HG03378 (cell line): ENCODE measurements around the gene RPL37A.

ENCODE experiments used
- ATAC-seq: cut with Tn5 transposase; IDR thresholded peaks from one replicate; pipeline ENCODE4 v1.9.1; 2021; ENCODE audit warnings: mild to moderate bottlenecking, moderate library complexity; ENCODE audit not compliant: unreplicated experiment

The RPL37A gene

DNA sequence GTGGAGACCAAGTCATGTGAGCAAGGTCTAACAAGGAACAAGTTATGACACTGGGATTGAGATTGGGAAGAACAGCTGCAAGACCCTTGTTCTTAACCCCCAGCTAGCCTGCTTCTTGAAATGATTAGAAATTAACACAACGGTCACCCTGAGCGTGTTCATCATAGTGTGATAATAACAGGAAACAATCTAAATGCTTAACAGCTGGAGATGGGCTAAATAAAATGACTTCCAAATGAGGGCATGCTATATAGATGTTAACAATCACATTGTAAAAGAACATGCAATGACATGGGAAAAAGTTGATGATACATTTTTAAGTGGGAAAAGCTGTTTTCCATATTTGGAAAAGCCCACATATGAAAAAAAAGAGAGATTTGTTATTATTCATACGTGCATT, 47.6 kb downstream of the RPL37A start:
- no peak for ATAC-seq

DNA sequence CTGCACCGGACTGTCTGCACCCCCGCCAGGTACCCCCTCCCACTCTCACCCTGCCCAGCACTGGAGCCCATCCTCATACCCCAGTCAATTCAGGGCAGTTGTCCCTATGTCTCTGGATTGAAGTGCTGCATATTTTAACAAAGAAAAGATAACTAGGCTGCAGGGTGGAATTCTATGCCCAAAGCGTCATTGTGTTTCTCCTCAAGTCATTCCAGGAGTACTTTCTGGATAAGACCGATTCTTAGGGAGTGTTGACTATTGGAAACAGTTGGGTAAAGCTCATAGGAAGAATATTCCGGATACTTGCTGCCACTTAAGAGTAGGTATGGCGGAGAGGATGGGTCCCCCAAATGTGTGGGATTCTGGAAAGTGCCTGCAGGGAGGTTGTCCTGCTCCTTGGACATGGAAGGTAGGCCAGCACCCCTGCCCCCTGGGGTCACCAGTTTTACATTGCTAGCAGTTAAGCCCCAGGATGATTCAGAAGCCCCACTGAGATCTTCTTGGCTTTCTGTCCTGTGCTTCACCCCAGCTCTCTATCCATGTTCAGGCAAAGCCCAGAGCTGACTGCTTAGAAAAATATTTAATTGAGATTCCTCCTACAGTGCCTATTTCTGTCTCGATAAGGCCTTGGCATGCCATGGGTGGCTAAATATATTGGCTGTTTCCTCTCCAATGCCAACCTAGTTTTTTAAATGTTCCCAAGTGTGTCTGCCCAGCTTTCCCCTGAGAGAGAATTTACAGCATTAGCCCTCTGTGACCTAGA, 48.2 kb downstream of the RPL37A start:
- ATAC-seq, result no peak

DNA sequence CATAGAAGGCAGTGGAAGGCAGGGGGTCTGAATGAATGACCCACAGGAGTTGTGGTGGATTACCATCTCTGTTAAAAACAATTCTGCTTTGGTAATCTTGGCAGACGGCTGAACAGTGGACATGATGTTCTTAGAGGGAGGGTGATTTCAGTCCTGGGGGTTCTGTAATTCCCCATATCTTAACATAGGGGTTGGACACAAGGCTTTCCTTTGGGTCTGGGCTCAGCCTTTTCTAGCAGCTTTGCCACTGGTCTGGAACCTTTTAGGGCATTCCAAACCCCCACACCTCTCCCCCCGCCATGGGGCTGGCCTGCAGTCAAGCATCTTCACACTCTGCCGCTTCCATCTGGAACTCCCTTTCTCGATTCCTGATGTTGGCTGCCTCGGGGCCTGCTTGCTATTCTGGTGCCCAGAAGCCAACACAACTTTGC, 50.3 kb downstream of the RPL37A start:
- no peak for ATAC-seq

DNA sequence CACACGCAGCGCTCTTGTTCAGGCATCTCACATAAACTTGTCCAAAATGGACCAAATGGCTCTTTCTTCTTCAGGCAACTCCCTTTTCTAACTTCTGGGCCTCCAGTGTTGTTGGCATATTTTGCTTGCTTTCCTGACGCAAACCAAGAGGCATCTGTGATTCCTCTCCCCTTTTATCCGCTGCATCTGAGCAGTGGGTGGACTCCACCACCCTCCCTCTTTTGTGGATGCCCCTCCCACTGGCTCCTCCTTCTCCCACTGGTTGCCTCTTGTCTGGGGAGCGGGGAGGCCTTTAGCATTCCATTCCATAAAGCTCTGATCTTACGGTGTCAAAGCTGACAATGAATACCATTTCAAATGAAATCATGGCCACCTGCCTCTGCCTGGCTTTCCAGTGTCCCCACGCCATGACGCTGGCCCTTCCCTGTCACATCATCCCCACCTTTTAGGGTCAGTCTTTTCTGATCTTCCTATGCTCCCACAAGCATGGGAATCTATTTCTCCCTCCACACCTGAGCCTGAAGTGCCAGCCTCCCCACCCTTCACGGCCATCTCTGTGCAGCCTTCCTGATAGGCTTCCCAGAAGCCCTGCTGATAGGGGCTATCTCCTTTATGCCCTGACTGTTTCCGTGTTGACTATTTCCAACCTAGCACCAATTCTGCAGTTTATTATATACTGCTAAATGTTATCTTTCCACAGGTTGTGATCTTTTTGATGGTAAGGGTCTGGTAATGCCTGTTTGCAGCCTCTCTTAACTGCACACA, 51.5 kb downstream of the RPL37A start:
- ATAC-seq, result no peak

DNA sequence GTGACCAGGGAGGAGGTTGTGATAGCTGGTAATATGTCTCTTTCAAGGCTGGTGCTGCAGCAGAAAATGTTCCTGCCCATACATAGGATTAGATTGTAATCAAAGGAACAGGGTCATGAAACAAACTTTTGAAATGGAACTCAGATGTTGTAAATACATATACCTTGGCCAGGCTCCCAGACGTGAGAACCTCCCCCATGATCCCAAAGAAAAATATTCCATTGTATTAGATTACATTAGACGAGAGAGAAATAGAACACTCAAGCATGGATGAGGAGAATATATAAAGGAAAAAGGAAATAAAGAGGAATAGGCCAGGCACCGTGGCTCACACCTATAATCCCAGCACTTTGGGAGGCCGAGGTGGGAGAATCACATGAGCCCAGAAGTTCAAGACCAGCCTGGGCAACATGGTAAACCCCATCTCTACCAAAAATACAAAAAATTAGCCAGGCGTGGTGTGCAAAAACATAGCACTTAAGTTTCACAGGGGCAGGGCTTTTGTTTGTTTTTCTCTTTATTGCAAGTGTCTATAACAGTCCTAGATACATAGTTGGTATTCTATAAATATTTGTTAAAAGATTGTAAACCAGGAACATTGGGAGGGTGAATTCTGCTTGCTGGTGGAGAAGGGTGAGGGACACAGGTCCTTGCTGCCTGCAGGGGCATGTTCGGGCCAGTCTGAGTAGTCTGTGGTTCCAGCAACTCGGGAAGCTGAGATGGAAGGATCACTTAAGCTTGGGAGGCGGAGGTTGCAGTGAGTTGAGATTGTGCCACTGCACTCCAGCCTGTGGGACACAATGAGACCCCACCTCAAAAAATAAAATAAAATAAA, 52.8 kb downstream of the RPL37A start:
- no peak for ATAC-seq

DNA sequence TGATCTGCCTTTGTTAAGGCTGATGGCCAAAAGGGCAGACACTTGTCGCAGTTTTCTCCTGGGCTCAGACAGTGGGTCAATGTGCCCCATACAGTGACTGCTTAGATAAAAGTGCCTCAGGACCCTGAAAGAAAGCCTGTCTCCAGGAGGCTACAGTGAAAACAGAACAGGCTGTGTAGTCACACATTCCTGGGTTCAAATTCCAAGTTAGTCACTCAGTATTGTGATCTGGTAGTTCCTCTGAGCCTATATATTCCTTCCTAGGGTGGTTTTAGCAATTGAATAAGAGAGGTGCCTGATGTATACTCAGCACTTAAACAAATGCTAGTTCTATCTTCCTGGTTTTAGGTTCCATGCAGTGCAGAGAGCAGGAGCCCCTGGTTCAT, 54.4 kb downstream of the RPL37A start:
- ATAC-seq, result no peak
